ENCODE data around the gene RAB33A. TPM values are rescaled to one million over a fixed set of nuclear protein-coding genes. Genes with fewer than 3 reads are reported as not detected.

RAB33A gene
- total RNA-seq, 2 experiments from 2014 or later = 22.6 to 26.1 TPM

- no peaks in the 10 kb centered on the region for H3K27me3 Mint-ChIP-seq
- peaks cover 22% of the 10 kb centered on the region for H3K4me1 Mint-ChIP-seq
- peak overlapping the region; percentile 93 for H3K27ac Mint-ChIP-seq
- H3K9me3 Mint-ChIP-seq = no peaks in the 10 kb centered on the region
- peak overlapping the region; percentile 95 for H3K4me3 Mint-ChIP-seq
- DNase-seq = no peak
- peaks cover 4% of the 10 kb centered on the region for H3K36me3 Mint-ChIP-seq
Observed at GRCh38 chrX:130165181-130165702, 6.5 kb upstream of the RAB33A start.

- H3K27ac Mint-ChIP-seq = peak within 1 kb of the TSS; percentile 93
- H3K4me1 Mint-ChIP-seq = peaks cover 26% of the 10 kb centered on the region
- peaks cover 4% of the 10 kb centered on the region for H3K36me3 Mint-ChIP-seq
- peak; percentile 87 for DNase-seq
- H3K4me3 Mint-ChIP-seq = peak within 1 kb of the TSS; percentile 95
- H3K27me3 Mint-ChIP-seq = no peaks in the 10 kb centered on the region
- H3K9me3 Mint-ChIP-seq = no peaks in the 10 kb centered on the region
Observed at GRCh38 chrX:130165703-130166502, 5.9 kb upstream of the RAB33A start, which contains the start of gene AIFM1. Gene AIFM1 (minus strand): TSS chrX:130165841. CDS start chrX:130165656, 185 bp downstream.

GRCh38 chrX:130166503-130166777 lies 5.3 kb upstream of the RAB33A start:
- Mint-ChIP-seq H3K36me3 (peaks cover 4% of the 10 kb centered on the region), H3K9me3 (no peaks in the 10 kb centered on the region), H3K27ac (peak overlapping the region; percentile 93), H3K4me1 (peaks cover 26% of the 10 kb centered on the region), H3K27me3 (no peaks in the 10 kb centered on the region), H3K4me3 (peak overlapping the region; percentile 95)
- no peak for DNase-seq

- DNase-seq = no peak
- peak overlapping the region; percentile 93 for H3K27ac Mint-ChIP-seq
- H3K9me3 Mint-ChIP-seq = no peaks in the 10 kb centered on the region
- no peaks in the 10 kb centered on the region for H3K27me3 Mint-ChIP-seq
- peaks cover 4% of the 10 kb centered on the region for H3K36me3 Mint-ChIP-seq
- H3K4me1 Mint-ChIP-seq = peaks cover 25% of the 10 kb centered on the region
- H3K4me3 Mint-ChIP-seq = peak overlapping the region; percentile 95
Observed at GRCh38 chrX:130167040-130167439, 4.7 kb upstream of the RAB33A start.

GRCh38 chrX:130170752-130171445 lies 863 bp upstream of the RAB33A start:
- H3K4me3 Mint-ChIP-seq = peak overlapping the region; percentile 90
- H3K36me3 Mint-ChIP-seq = peaks cover 7% of the 10 kb centered on the region
- H3K9me3 Mint-ChIP-seq = no peaks in the 10 kb centered on the region

GRCh38 chrX:130172127-130172845 lies 524 bp downstream of the RAB33A start:
- no peak for DNase-seq
- no peaks in the 10 kb centered on the region for H3K27me3 Mint-ChIP-seq

More at GRCh38 chrX:130170752-130171445, 863 bp upstream of the RAB33A start:
- peak; percentile 76 for DNase-seq
- no peaks in the 10 kb centered on the region for H3K27me3 Mint-ChIP-seq
- H3K4me1 Mint-ChIP-seq = peaks cover 30% of the 10 kb centered on the region
- peak overlapping the region; percentile 95 for H3K27ac Mint-ChIP-seq

GRCh38 chrX:130173190-130173895 lies 1.6 kb downstream of the RAB33A start:
- peak; percentile 47 for DNase-seq
- Mint-ChIP-seq H3K4me3 (peak overlapping the region; percentile 90), H3K36me3 (peaks cover 27% of the 10 kb centered on the region), H3K4me1 (peaks cover 41% of the 10 kb centered on the region), H3K27me3 (no peaks in the 10 kb centered on the region), H3K27ac (peak overlapping the region; percentile 95), H3K9me3 (peaks cover 2% of the 10 kb centered on the region)

More at GRCh38 chrX:130172127-130172845, 524 bp downstream of the RAB33A start:
- H3K4me3 Mint-ChIP-seq = peak overlapping the region; percentile 90
- no peaks in the 10 kb centered on the region for H3K9me3 Mint-ChIP-seq
- peaks cover 38% of the 10 kb centered on the region for H3K4me1 Mint-ChIP-seq
- peaks cover 18% of the 10 kb centered on the region for H3K36me3 Mint-ChIP-seq
- peak overlapping the region; percentile 95 for H3K27ac Mint-ChIP-seq

GRCh38 chrX:130174045-130174704 lies 2.4 kb downstream of the RAB33A start:
- Mint-ChIP-seq H3K27me3 (no peaks in the 10 kb centered on the region), H3K36me3 (peaks cover 30% of the 10 kb centered on the region), H3K9me3 (peaks cover 2% of the 10 kb centered on the region), H3K4me1 (peaks cover 41% of the 10 kb centered on the region), H3K4me3 (peak overlapping the region; percentile 90), H3K27ac (peak overlapping the region; percentile 95)
- DNase-seq = no peak

- H3K4me1 Mint-ChIP-seq = peaks cover 48% of the 10 kb centered on the region
- peaks cover 2% of the 10 kb centered on the region for H3K9me3 Mint-ChIP-seq
- DNase-seq = no peak
- no peak overlapping the region for H3K4me3 Mint-ChIP-seq
- peak overlapping the region; percentile 74 for H3K27ac Mint-ChIP-seq
- H3K27me3 Mint-ChIP-seq = no peaks in the 10 kb centered on the region
- H3K36me3 Mint-ChIP-seq = peaks cover 36% of the 10 kb centered on the region
Observed at GRCh38 chrX:130174937-130175336, 3.2 kb downstream of the RAB33A start.

- Mint-ChIP-seq H3K9me3 (peaks cover 2% of the 10 kb centered on the region), H3K4me1 (peaks cover 45% of the 10 kb centered on the region), H3K4me3 (peak overlapping the region; percentile 35), H3K27me3 (no peaks in the 10 kb centered on the region), H3K36me3 (peaks cover 38% of the 10 kb centered on the region), H3K27ac (peak overlapping the region; percentile 54)
- no peak for DNase-seq
Observed at GRCh38 chrX:130176354-130176776, 4.6 kb downstream of the RAB33A start.

- no peak for DNase-seq
- peaks cover 2% of the 10 kb centered on the region for H3K9me3 Mint-ChIP-seq
- H3K36me3 Mint-ChIP-seq = peaks cover 38% of the 10 kb centered on the region
- peak overlapping the region; percentile 54 for H3K27ac Mint-ChIP-seq
- peaks cover 45% of the 10 kb centered on the region for H3K4me1 Mint-ChIP-seq
- no peak overlapping the region for H3K4me3 Mint-ChIP-seq
- H3K27me3 Mint-ChIP-seq = no peaks in the 10 kb centered on the region
Observed at GRCh38 chrX:130176942-130177341, 5.2 kb downstream of the RAB33A start.

GRCh38 chrX:130179170-130179569 lies 7.4 kb downstream of the RAB33A start:
- no peak for DNase-seq
- Mint-ChIP-seq H3K4me1 (peaks cover 50% of the 10 kb centered on the region), H3K9me3 (peaks cover 2% of the 10 kb centered on the region), H3K36me3 (peaks cover 44% of the 10 kb centered on the region), H3K27me3 (no peaks in the 10 kb centered on the region), H3K4me3 (no peak overlapping the region), H3K27ac (peak overlapping the region; percentile 79)

- H3K36me3 Mint-ChIP-seq = peaks cover 43% of the 10 kb centered on the region
- peaks cover 48% of the 10 kb centered on the region for H3K4me1 Mint-ChIP-seq
- no peaks in the 10 kb centered on the region for H3K27me3 Mint-ChIP-seq
- H3K27ac Mint-ChIP-seq = peak overlapping the region; percentile 79
- DNase-seq = no peak
- H3K4me3 Mint-ChIP-seq = no peak overlapping the region
- peaks cover 2% of the 10 kb centered on the region for H3K9me3 Mint-ChIP-seq
Observed at GRCh38 chrX:130179579-130180215, 7.9 kb downstream of the RAB33A start.
